ENCODE measurements around the gene PTPRS. TPM values are rescaled to one million over a fixed set of nuclear protein-coding genes. Genes with fewer than 3 reads are reported as not detected.
A peak's percentile ranks its signal among the peaks of the same experiment; 100 is the strongest.
"Not testable (repeated sequence)": the region's sequence is repeated elsewhere in the genome, so short reads cannot be mapped to it uniquely, and the experiment has no call there.

Gene PTPRS
- total RNA-seq, 1 experiment from 2014 or later: 66.3 TPM

DNA sequence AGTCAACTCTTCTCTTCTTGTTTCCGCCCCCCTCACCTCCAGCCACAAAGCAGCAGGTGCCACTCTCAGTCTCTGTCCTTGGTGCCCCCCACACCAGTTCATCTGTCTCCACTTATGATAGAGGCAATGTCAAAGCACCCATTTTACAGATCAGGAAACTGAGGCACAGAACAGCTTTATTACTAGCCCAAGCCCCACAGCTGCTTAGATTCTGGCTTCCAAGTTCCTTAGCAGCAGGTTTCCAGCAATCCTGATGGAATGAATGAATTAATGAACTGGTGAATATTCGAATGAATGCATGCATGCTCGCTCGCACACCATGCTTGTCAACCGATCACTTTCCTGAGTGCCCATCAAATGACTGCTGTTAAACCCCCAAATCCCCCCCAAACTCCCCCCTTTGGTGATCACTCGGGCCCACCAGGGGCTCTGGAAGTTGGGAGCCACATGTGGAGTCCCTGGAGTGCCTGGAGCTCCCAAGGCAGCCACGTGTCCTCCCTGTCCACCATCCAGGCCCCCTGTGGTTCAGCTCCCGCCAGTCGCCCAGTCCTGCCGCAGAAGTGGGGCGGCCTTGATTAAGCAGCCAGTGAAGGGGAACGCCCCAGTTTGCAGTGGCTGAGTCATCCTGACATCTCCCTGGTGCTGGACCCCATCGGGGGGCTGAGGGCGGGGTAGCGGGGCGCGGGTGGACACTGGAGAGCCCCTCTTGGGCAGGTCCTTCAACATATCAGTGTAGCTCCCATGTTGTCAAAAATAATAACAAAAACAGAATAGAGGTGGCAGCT, 6.8 kb downstream of the PTPRS start:
- peak; percentile 38 for DNase-seq (ENCODE audit: low spot score)

DNA sequence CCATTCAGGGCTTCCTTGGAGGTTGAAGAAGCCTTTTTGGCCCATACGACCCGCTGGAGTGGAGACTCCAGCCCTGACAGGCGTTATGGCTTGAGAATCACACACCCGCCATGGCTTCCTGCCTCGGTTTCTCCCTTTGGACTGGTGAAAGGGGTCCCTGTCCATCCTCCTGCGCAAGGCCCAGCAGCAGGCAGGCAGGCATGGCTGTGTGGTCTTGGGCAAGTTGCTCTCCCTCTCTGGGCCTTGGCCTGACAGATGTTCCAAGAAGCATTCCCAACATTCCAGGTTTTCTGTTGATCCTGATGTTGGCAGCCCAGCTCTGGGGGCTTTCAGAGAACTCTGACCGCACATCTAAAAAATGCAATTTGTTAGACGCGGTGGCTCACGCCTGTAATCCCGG, 8.1 kb downstream of the PTPRS start:
- DNase-seq (ENCODE audit: low spot score): no peak

DNA sequence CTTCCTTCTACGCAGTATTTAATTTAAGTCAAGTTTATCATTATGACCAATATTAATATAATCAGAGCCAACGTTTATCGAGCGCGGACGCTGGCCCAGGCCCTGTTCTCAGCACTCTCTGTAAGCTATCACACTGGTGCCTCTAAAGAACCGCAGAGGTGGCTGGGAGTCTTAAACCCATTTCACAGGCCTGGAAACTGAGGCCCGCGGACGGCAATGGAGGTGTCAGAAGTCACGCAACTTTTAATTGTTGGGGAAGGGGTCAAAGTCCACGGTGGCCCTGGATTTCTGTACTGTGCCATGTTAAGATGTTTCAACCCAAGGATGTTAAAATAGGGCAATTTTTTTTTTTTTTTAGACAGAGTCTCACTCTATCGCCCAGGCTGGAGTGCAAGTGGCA, 8.8 kb downstream of the PTPRS start:
- no peak for DNase-seq (ENCODE audit: low spot score)

DNA sequence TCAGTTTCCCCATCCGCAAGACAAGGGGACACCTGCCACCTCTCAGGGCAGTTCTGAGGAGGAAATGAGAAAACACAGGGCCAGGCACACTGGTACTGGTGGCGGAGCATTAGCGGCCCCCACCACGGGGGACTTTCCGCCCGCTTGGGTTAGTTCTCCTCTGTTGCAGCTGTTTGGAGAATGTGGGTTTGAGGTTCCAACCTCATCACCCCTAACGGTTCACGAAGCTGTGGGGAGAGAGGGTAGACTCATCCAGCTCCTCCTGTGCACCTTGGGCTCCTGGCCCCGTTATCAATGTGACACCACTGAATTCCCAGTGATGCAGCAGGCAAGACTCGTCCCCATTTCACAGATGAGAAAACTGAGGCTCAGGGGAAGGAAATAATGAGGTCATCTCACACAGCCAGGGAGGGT, 10.3 kb downstream of the PTPRS start:
- no peak for DNase-seq (ENCODE audit: low spot score)

DNA sequence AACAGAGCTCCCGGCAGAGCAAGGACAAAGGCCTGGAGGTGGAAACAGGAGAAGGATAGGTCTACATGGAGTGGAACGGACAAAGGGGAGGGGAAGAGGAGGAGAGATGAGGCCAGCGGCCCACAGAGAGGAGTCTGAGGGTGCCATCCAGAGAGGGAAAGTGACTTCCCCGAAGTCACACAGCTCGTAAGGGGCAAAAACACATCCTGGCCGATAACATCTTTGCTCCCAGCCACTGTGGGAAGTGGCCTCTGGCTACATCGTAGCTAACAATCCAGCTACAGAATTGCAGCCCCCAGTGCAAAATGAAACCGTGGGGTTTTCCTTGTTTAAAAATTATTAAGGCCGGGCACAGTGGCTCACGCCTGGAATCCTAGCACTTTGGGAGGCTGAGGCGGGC, 11.5 kb downstream of the PTPRS start:
- no peak for DNase-seq (ENCODE audit: low spot score)

DNA sequence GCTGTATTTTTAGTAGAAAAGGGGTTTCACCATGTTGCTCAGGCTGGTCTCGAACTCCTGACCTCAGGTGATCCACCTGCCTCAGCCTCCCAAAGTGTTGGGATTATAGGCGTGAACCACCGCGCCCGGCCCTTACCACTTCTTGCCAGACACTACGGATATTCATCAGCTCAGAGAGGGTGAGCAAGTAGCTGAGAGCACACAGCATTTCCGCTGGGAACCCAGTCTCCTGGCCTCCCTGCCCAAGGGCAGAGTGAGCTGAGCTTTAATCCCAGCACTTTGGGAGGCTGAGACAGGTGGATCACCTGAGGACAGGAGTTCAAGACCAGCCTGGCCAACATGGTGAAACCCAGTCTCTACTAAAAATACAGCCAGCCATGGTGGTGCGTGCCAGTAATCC, 12.2 kb downstream of the PTPRS start:
- not testable (repeated sequence) for DNase-seq (ENCODE audit: low spot score)

DNA sequence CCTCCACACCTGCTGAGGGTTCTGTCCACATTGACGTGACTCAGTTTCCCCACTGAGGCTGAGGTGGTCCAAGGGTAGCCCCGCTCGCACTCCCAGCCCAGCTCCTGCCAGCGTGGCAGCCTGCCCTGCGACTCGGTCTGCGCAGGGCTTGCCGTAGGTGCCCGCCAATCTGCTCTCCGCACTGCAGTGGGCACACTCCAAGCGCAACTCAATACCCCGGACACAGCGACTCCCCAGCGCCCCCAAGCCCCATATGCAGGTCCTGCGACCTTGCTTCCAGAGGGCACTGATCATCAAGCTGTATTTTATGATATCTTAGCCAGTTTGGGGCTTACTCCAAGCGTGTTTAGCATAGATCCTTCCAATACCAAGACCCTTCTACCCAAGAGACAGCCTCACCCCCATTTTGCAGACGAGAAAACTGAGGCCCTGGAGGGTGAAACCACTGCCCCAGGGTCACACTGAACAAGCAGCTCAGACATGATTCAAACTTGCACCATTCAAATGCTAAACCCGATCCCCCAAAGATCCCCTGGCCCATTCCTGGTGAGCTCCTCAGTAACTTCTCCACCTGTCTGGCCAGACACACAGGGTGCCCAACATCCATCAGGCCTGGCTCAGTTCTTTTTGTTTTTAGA, 13.5 kb downstream of the PTPRS start:
- DNase-seq (ENCODE audit: low spot score): no peak

DNA sequence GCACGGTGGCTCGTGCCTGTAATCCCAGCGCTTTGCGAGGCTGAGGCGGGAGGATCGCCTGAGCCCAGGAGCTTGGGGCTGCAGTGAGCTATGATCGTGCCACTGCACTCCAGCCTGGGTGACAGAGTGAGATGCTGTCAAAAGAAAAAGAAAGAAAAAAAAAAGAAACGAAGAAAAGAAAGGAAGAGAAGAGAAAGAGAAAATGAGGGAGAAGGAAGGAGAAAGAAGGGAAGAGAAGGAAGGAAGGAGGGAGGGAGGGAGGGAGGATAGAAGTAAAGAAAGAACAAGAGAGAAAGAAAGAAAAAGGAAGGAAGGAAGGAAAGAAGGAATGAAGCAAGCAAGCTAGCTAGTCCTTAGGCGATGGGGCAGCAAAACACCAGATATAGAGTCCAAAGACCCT, 14.1 kb downstream of the PTPRS start:
- no peak for DNase-seq (ENCODE audit: low spot score)

DNA sequence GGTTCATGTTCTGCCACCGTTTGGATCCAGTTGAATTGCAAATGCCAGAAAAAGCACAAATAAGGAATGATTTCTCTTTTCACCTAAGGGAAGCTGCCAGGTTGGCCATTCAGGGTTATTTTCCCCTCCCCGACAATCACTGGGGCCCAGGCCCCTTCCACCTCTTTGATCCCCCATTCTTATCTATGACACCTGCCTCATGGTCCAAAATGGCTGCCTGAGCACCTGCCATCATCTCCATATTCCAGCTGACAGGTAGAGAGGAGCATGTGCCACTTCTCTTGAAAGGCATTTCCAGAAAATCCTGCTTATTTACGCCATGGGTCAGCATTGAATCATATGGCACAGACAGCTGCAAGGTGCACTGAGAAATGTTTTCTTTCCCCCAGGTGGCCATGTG, 15.7 kb downstream of the PTPRS start:
- DNase-seq (ENCODE audit: low spot score): no peak

DNA sequence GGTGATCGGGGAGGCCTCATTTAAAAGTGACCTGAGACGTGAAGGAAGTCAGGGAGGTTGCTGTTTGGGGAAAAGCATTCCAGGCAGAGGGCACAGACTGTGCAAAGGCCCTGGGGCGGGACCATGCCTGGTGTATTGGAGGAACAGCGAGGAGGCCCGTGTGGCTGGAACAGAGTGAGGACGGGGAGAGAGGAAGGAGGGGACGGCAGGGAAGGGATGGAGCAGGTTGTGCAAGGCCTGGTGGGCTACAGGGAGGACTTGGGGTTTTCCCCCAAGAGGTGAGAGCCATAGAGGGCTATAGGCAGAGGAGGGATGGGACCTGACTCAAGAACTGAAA, 17.2 kb downstream of the PTPRS start:
- no peak for DNase-seq (ENCODE audit: low spot score)

DNA sequence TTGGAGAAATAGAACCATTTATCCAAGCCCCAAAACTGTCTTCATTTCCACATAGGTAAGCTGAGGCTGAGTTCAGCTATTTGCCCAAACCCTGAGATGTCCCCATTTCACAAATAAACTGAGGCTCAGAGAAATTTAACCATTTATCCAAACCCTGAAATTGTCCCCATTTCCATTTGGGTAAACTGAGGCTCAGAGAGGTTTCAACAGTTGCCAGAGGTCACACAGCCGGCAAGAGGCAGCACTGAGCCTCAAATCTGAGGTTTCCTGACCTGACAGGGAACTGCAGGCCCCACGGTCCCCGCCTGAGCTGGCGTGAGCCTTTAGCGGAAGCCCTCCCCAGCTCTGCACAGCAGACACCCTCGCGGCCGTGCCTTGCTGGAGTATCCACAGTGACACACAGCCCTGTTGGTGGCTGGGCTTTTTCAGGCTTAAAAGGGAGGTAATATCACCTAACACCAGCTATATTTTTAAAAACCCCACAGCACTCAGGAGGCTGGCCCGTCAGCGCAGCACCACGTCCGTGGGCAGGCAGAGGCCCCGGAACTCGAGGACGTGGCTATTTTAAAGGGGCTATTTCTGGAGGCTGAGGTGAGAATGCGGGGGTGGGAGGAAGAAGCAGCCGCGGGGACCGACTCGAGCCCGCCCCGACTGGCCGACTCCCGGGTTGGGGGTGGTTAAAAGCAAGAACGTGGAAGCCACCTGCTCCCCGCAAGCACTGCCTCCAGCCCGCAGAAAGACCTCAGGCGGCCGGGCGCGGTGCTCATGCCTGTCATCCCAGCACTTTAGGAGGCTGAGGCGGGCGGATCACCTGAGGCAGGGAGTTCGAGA, 18.5 kb downstream of the PTPRS start:
- no peak for DNase-seq (ENCODE audit: low spot score)

DNA sequence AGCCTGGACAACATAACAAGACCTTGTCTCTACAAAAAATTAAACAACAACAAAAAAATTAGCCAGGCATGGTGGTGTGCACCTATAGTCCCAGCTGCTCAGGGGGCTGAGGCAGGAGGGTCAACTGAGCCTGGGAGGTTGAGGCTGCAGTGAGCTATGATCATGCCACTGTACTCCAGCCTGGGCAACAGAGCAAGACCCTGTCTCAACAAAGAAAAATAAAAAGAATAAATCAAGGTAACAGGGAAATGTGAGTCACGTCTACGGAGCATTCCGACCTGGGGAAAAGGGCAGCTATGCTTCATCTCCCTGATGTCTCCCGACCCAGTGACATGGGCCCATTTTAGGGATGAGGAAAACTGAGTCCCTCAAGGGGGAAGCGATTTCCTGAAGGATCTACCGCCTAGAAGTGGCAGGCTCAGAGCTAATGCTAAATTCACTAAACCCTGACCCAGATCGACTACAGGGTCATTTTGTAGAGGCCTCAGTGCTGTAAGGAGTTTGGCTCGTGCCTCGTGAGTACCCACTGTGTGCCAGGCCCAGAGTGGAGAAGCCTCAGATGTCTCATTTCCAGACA, 19.5 kb downstream of the PTPRS start:
- DNase-seq (ENCODE audit: low spot score): no peak

DNA sequence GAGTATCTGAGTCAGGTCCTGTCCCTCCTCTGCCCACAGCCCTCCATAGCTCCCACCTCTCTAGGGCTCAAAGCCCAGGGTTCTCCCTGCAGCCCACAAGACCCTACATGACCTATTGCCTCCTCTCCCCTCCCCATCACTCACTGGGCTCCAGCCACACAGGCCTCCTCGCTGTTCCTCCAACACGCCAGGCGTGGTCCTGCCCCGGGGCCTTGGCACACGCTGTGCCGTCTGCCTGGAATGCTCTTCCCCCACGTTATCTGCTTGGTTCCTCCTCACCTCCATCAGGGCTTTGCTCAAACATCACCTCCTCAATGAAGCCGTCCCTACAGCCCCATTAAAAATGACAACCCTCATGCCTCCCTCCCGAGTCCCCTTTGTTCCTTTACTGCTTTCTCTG, 21.1 kb downstream of the PTPRS start:
- DNase-seq (ENCODE audit: low spot score): no peak

DNA sequence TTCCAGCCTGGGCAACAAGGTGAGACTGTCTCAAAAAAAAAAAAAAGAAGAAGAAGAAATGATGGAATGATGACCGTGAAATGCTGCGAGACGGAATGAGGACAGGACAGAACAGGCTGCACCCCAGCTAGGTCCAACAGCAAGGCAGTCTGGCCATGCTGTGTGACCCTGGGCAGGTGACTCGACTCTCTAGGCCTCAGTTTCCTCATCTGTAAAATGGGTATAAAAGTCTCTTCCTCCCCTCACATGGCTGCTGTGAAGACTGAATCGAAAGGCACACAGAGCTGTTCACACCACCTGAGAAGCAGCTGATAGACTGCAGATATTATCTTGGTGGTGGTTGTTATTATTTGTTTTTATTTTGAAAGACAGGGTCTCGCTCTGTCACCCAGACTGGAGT, 22.3 kb downstream of the PTPRS start:
- no peak for DNase-seq (ENCODE audit: low spot score)

DNA sequence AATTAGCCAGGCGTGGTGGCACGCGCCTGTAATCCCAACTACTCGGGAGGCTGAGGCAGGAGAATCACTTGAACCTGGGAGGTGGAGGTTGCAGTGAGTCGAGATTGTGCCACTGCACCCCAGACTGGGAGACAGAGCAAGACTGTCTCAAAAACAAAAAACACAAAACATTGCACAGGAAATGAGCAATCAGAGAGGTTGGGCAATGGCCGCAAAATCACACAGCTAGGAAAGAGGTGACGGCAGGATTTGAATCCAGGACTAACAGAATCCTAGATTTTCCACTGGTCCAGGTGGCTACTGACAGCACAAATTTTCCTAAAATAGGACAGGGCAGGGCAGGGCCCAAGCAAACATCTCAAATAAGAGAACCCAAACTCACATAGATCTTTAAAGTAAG, 23.3 kb downstream of the PTPRS start:
- no peak for DNase-seq (ENCODE audit: low spot score)

DNA sequence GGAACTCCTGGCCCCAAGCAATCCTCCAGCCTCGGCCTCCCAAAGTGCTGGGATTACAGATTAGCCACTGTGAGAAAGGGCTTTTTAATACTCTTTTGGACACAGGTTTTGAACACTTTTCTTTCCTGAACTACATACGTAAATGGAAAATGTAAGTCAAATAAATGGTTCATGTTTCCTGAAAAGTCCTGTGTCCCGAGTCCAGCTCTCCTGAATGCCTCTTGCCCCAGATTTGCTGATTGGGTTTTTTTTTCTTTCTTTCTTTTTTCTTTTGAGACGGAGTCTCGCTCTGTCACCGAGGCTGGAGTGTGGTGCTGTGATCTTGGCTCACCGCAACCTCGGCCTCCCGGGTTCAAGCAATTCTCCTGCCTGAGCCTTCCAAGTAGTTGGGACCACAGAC, 24.5 kb downstream of the PTPRS start:
- no peak for DNase-seq (ENCODE audit: low spot score)

DNA sequence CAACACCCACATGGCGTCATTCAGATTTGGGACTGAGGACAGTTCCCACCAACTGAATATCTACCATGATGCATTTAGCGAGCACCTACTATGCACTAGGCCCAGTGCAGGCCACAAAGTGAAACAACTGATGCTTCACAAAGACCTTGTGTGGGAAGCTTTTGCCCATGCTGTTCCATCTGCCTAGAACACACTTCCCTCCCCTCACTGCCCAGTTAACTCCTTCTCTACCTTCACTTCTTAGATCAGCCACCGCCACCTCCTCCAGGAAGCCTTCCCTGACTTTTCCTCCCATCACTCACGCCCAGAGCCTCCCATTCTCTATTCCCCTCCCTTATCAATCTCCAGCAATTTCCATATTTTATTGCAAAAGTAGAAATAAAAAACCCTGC, 25.7 kb downstream of the PTPRS start:
- DNase-seq (ENCODE audit: low spot score): no peak

DNA sequence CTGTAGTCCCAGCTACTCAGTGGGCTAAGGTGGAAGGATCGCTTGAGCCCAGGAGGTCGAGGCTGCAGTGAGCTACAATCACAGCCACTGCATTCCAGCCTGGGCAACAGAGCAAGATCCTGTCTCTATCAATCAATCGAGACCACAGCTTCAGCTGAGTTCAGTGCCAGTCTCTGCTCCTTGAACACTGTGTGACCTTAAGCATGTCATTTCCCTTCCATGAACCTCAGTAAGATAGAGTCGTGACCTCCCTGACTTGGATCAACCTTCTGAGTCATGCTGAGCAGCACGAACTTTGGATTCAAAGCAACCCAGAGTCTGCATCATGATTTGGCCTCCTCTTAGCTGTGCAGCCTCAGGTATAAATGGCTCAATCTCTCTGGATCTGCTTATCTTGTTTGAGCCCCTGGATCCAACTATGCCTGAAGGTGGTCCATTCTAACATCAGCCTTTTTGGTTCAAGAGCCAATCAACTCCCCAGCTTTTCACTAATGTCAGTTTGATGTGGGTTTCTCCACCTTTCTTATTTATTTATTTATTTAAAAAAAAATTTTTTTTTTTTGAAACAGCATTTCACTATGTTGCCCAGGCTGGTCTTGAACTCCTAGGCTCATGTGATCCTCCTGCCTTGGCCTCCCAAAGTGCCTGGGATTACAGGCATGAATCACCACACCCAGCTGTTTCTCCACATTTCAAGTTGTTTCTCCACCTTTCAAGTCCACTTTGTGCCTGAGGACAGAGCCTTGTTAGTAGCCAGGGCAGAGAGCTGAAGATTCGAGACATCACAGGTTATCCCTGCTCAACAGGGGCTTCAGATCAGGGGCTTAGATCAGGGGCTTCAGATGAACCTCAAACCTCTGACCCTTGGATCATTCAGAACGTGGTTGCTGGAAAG, 26.4 kb downstream of the PTPRS start:
- peak; percentile 45 for DNase-seq (ENCODE audit: low spot score)

DNA sequence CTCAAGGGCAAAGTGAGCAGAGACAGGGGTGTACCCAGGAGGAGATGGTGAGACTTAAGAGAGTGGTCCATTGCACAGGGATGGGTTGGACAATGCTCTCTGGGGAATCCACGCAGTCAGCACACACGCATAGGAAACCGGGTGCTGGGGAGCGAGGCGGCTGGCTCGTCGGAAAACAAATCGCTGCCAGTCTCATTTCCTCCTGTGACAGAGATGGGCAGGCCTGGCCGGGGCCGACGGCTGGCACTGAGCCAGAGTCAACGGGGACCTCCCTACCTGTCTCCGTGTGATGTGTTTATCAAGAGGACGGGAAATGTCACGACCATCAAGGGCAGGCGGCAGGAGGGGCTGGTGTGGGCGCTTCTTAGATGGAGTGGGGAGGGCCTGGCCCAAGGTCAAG, 27.3 kb downstream of the PTPRS start:
- DNase-seq (ENCODE audit: low spot score): no peak

DNA sequence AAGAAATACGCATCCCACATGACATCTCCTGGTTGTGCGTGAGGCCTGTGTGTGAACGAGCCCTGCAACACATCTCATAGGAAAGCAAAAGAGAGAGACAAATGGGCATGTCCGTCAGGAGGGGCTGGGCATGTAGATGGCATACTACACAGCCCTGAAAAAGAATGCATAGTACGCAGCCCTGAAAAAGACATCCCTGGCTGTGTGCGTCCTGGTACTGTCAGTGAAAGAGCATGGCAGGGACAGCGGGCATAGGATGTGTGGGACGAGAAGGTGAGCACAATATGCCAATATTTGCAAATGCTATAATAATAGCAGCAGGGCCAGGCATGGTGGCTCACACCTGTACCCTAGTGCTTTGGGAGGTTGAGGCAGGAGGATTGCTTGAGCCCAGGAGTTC, 28.6 kb downstream of the PTPRS start:
- DNase-seq (ENCODE audit: low spot score): no peak

DNA sequence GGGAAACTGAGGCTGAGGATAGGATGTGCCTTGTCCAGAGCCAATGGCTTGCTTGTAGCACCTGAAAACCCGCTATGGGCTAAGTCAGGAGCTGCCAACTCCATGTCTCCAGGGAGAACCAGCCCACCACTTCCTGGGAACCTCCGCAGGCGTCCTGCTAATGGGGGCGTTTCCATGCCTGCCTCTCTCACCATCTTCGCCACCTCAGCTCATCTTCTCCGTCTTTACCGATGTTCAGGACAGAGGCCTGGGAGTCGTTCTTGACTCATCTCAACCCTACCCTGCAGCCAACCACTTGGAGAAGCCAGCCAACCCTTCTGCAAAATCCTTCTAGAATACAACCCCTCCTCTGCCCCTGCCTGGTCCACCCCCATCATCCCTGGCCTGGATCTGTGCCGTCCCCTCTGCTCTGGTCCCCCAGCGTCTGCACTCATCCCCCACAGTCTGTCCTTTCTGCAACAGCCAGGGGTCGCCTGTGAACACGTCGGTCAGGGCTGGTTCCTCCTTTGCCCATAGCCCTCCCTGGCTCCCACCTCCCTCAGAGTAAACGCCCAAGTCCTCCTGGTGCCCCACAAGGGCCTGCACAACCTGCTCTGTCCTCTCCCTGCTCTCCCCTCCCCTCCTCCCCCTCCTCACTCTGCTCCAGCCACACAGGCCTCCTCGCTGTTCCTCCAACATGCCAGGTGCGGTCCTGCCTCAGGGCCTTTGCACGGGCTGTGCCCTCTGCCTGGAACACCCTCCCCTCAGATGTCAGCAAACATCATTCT, 31.0 kb downstream of the PTPRS start:
- DNase-seq (ENCODE audit: low spot score): no peak

All from A172 (cell line).